NCI-H510A (cell line): ENCODE data around the gene GALNT17.

Experiments
- DNase-seq: peaks from one replicate; lab custom pipeline; 2025; lab: John Stamatoyannopoulos, UW

GALNT17 gene

DNA sequence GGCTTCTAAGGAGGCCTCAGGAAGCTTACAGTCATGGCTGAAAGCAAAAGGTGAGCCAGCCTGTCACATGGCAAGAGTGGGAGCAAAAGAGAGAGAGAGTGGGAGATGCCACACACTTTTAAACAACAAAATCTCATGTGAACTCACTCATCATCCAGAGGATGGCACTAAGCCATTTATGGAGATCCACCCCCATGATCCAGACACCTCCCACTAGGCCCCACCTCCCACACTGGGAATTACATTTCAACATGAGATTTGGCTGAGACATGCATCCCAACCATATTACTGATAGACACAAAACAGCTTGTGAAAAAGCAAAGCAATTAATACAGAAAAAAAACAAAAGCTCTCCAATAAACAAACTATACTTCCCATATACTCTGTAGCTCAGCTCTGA, 210.3 kb downstream of the GALNT17 start:
- DNase-seq = no peak

DNA sequence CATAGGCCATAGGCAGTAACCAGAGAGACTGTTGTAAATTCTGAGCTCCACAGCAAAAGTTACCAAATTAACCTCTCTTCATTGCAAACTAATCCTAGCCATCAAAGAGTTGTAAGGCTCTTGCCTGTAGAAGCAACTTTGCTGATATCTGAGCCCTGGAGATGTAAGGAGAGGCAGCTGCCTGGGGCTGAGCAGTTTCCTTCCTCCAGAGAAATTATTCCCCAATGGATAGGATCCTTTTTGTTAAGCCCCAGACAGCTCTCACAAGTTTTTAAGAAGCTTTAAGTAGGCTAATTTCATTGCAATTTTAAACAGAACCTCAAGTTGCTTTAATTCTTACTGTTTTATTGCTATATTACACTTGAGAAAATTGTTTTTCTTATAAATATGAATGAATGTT, 211.1 kb downstream of the GALNT17 start:
- DNase-seq = no peak

DNA sequence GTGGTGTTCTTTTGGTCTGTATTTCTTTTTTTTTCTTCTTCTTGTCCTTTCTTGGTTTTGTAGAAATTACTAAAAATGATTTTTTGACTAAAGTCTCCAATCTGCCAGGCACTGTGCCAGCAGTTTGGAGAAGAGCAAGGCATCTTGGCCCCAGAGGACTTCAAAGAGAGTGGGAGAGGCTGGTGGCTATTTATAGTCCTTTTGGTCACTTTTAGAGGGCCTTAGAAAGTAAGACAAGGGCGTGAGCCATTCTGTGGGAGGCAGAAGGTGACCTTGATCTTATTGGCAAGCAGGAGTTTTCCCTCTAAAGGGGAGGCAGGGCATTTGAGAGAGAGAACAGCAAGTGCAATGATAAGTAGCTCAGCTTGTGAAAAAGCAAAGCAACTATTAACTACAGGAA, 211.9 kb downstream of the GALNT17 start:
- DNase-seq = no peak

- no peak for DNase-seq
These were observed 213.4 kb downstream of the GALNT17 start for GRCh38 chr7:71345117-71345884.

DNA sequence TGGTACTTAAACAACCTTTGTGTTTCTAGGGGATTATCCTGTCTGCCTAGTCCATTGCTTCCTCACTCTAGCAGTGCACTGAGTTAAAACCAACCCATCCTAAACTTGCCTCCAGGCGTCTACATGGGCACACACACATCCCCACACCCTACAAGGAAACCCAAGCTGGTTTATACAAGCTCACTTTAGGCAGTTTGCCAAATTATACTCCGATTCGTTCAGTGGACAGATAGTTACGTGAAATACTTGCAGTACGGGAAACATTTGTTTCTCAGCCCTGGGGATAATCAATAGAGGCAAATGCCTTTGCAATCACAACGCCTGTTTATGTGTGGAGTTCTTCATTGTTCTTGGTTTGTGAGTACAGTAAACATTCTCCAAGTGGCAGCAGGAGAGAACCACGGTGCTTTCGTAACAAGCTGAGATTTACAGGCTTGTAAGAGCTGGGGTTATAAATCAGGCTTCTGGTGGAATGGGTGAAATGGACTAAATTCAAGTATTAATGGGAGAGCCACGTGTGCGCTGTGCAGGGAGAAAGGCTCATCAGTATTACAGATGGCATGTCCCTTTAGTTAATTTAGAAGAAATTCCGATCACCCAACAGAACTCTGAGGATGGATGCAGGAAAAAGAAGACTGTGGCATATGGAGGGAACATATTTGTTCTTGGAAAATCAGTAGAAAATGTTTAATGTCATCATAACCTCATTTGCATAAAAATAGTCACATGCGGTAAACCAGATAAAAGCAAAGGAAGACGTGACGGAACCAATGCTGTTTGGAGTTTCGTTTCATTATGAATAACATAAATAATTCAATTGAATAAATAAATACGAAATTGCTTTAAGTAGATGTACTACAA, 217.1 kb downstream of the GALNT17 start:
- DNase-seq = no peak

- no peak for DNase-seq
These were observed 217.9 kb downstream of the GALNT17 start for GRCh38 chr7:71349682-71350481.

GRCh38 chr7:71350680-71351079, 218.7 kb downstream of the GALNT17 start:
- DNase-seq = no peak

DNA sequence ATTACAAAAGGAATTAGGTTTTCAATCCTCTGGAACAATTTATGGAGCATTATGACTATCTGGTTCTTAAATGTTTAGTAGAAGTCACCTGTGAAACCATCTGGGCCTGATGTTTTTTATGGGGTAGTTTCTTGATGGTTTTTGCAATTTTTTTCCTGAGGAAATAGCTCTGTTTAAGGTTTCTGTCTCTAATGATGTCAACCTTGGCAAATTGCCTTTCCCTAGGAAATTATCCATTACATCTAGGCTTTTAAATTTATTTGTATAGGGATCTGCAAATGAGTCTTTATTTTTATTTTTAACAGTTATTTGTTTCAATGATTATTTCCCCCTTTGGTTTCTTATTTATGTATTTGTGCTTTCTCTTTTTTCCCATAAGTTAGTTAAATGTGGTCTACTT, 222.8 kb downstream of the GALNT17 start:
- DNase-seq = no peak

GRCh38 chr7:71361451-71362032, 229.6 kb downstream of the GALNT17 start:
- DNase-seq = no peak

DNA sequence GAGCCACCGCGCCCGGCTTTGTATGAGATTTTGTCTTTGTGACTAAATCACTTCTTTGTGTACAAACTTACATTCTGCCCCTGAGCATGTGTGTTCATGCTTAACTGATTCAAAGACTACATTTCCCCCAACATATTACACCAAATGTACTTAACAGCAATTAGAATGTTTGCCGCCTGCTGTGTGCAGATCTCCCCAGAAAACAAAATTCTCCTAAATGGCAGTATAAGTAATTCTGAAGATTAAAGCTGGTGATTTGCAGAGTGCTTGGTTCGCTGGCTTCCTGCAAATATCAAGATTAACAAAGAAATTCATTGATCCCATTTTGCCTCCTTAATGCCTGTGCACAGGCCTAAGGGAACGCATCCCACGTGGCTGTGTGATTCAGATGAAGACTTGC, 230.3 kb downstream of the GALNT17 start:
- no peak for DNase-seq

- no peak for DNase-seq
These were observed 231.3 kb downstream of the GALNT17 start for GRCh38 chr7:71363223-71363622.

- DNase-seq = no peak
These were observed 231.7 kb downstream of the GALNT17 start for GRCh38 chr7:71363627-71364026.

DNA sequence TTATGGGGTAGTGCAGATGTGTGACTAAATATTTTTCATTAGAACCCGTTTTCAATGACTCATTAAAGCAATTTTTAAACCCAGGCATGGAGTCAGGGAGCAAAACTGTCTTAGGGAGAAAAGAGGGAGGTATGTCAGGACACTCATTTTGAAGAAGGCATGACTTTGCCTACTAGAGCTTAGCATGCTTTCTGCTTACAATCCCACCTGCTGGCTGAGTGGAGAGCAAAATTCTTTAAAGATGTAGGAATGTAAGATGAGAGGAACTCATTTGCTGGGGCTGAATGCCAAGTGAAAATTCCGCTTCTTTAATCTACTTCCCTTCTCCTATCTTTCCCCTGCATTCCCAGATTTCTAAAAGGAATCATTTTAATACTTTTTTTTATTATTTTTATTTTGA, 232.6 kb downstream of the GALNT17 start:
- DNase-seq = no peak

DNA sequence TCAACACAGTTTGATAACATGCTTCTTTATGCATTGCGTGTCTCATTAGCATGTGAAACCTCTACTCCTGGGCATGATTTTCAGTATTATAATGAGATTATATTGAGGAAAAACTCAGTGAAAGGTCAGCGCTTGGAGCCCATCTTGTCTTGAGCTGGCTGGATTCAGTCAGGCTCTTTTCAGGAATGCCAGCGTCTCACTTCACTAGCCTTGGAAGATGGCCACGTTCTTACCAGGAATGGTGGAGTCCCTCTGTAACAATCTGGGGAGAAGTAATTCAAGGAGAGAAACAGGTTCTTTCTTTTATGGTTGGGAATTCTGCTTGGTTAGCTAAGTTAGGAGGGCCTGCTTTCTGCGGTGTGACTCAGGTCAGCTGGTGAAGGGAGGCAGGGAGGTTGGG, 241.0 kb downstream of the GALNT17 start:
- DNase-seq = no peak

GRCh38 chr7:71377062-71377461, 245.1 kb downstream of the GALNT17 start:
- DNase-seq = no peak

DNA sequence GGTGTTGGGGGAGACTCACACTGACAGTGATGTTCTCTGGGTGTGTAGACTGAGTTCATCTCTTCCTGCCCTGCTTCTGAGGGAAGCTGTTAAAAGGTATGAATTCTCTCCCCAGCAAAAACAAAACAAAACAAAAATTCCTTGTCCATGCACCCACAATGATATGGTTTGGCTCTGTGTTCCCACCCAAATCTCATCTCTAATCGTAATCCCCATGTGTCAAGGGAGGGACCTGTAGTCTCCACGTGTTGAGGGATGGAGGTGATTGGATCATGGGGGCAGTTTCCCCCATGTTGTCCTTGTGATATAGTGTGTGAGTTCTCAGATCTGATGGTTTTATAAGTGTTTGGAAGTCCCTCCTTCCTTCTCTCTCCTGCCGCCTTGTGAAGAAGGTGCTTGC, 245.5 kb downstream of the GALNT17 start:
- DNase-seq = no peak

- no peak for DNase-seq
These were observed 252.2 kb downstream of the GALNT17 start for GRCh38 chr7:71384094-71384493.

DNA sequence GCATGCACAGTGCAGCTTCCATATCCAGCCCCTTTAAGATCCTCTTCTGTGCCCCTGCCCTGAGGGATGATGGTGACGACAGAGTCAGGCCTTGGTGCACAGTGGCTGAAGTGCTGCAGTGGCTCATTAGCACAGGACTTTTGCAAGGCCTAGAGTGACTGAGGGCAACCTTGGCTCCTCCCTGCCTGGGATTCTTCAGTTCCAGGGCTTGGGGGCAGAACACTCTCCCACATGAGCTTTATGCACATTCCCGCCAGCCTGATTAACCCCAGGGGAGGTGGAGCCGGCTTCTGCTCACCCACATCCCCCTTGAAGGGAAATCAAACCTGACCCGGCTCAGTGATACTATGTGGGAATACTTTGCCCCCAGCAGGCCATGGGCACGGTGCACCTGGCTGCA, 253.4 kb downstream of the GALNT17 start:
- DNase-seq = no peak

DNA sequence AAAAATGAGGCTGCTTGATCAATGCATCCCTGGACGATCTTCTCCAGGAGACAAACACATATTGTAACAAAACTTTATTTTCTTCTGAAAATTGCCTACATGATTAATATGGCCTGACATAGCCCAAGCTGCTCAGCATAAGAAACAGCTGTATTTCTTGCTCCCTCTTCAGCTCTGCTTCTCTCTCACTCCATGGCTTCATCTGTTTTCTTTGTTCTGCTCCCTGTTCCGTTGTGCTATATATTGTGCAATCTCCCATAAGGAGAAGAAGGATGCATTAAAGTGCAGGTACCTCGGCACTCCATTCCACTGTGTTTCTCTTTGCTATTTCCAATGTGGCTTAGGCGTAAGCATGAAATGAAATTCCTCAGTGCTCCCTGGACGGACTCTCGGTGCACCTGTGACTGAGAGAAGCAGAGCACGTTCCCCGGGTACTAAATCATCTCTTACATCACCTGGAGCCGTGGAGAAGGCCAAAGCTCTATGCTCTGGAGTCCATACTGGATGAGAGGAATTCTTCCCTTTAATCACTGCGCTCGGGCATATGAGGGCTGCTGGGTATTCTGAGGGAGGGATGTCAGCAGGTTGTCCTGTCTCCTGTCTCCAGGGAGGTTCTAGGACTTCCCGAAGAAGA, 254.3 kb downstream of the GALNT17 start:
- no peak for DNase-seq

GRCh38 chr7:71388181-71388580, 256.2 kb downstream of the GALNT17 start:
- DNase-seq = no peak

- no peak for DNase-seq
These were observed 258.0 kb downstream of the GALNT17 start for GRCh38 chr7:71389976-71390375.

DNA sequence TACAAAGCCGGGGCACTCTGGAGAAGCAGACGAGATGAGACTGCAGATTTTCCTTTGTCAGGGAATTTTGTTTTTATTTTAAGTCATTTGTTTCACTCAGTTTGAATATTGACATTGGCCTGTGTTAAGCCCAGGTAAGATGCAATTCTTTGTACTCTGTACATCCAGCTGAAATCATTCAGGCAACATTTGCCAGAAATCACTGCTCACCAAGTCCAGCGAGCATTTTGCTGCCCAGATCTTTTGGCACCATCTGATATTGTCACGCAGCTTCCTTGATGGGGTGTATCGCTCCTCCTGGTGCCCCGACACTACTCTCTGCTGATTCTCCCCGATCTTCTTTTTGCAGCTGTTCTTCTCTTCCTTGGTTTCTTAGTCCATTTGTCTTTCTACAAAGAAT, 261.7 kb downstream of the GALNT17 start:
- no peak for DNase-seq
